HG03175 (cell line): Measurements from ENCODE around the gene DLEC1.

Source experiments
- ATAC-seq: cut with Tn5 transposase; IDR thresholded peaks from one replicate; pipeline ENCODE4 v1.9.1; 2021; ENCODE audit warnings: mild to moderate bottlenecking, moderate library complexity; ENCODE audit not compliant: unreplicated experiment

DLEC1 gene

GRCh38 chr3:38105525-38105924 lies 66.5 kb downstream of the DLEC1 start:
- no peak for ATAC-seq

- ATAC-seq, result no peak
Measured at GRCh38 chr3:38107911-38108648, 69.1 kb downstream of the DLEC1 start.

GRCh38 chr3:38108649-38109579 lies 69.9 kb downstream of the DLEC1 start:
- no peak for ATAC-seq

GRCh38 chr3:38109580-38110313 lies 70.7 kb downstream of the DLEC1 start:
- no peak for ATAC-seq

GRCh38 chr3:38110314-38111050 lies 71.5 kb downstream of the DLEC1 start:
- ATAC-seq, result no peak

- ATAC-seq, result no peak
Measured at GRCh38 chr3:38111201-38111600, 72.2 kb downstream of the DLEC1 start.

- ATAC-seq, result no peak
Measured at GRCh38 chr3:38111696-38112377, 72.8 kb downstream of the DLEC1 start.

- no peak for ATAC-seq
Measured at GRCh38 chr3:38112378-38112761, 73.4 kb downstream of the DLEC1 start.

GRCh38 chr3:38114052-38114874 lies 75.3 kb downstream of the DLEC1 start:
- ATAC-seq, result no peak

GRCh38 chr3:38114875-38115644 lies 76.1 kb downstream of the DLEC1 start:
- ATAC-seq, result no peak

- no peak for ATAC-seq
Measured at GRCh38 chr3:38115645-38116427, 76.8 kb downstream of the DLEC1 start.

GRCh38 chr3:38116471-38117162 lies 77.6 kb downstream of the DLEC1 start:
- ATAC-seq, result no peak

- no peak for ATAC-seq
Measured at GRCh38 chr3:38117163-38117716, 78.2 kb downstream of the DLEC1 start.

- peak; percentile 73 for ATAC-seq
Measured at GRCh38 chr3:38117748-38118420, 78.9 kb downstream of the DLEC1 start.

- ATAC-seq, result no peak
Measured at GRCh38 chr3:38118421-38119247, 79.6 kb downstream of the DLEC1 start.

GRCh38 chr3:38119248-38119544 lies 80.2 kb downstream of the DLEC1 start:
- ATAC-seq, result no peak
